HT1080 (cell line): ENCODE measurements around the gene RFPL3. TPM values are rescaled to one million over a fixed set of nuclear protein-coding genes. Genes with fewer than 3 reads are reported as not detected.

Experiments
- DNase-seq: peaks from one replicate; pipeline ENCODE4 v3.0.0-alpha.2; 2015; ENCODE audit warnings: low read depth
- small RNA-seq: library from RNA; depleted of rRNA; stranded (forward); fragments of <200 nt; gene quantifications from one replicate; pipeline ENCODE3, GENCODE V24; 2014
- total RNA-seq: library from RNA; depleted of rRNA; stranded (reverse); fragments of >200 nt; shearing (Covaris generic); gene quantifications from 2 replicates; pipeline ENCODE4 v1.2.3, GENCODE V29; 2014; rRNA removed

The RFPL3 gene
- total RNA-seq, 1 experiment from 2014 or later, result not detected

GRCh38 chr22:32410459-32410858 lies 52.8 kb downstream of the RFPL3 start:
- peak; percentile 2 for DNase-seq

Small RNA genes within 50 kb of the gene (small RNA-seq; reads per million reads assigned to genes)
- not detected for gene AL021937.2
- not detected for gene IGLVIVOR22-2
- gene RF02171, result not detected
- not detected for gene RF02172

Other genes with a start within 250 kb of the RFPL3 start
- not detected in 2 replicates for gene C22orf42, start 198.6 kb upstream of the RFPL3 start, total RNA-seq
- gene RFPL2, start 152.8 kb upstream of the RFPL3 start, total RNA-seq, result not detected in 2 replicates
- gene SLC5A4, start 102.5 kb upstream of the RFPL3 start, total RNA-seq, result 0.53 and 1.2 TPM in 2 replicates
- gene RTCB, start 54.4 kb downstream of the RFPL3 start, total RNA-seq, result 86.6 and 101 TPM in 2 replicates
- not detected in 2 replicates for gene BPIFC, start 106.6 kb downstream of the RFPL3 start, total RNA-seq
- 79.0 and 96.7 TPM in 2 replicates for gene FBXO7, start 116.9 kb downstream of the RFPL3 start, total RNA-seq